RPMI8226 (cell line): ENCODE data around the gene RAPGEF1.
A peak's percentile ranks its signal among the peaks of the same experiment; 100 is the strongest.

Experiments used
- DNase-seq: peaks from one replicate; pipeline ENCODE4 v3.0.0-alpha.2; 2015

Gene RAPGEF1

DNA sequence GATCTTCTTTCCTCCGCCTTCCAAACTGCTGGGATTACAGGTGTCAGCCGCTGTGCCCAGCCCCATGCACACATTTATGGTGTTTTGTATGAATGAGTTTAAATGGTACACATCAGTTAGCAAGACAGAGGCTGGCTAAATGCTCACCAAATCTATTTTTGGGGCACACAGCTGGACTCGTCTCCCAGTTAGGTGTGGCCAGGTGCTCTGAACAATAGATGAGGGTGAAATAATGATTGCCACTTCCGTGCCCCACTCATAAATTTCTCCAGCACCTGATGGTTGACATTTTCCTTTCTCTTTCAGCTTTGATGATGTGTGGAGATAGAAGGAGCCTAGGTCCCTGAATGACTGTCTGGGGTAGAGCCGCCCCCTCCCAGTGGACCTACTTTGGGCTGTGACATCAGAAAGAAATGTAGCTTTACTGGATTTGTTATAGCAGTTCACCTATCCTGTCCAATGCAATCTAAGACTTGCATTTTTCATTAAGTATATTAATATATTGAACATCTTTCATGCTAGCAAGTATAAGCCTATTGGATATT is 8.6 kb upstream of the RAPGEF1 start:
- peak; percentile 74 for DNase-seq

DNA sequence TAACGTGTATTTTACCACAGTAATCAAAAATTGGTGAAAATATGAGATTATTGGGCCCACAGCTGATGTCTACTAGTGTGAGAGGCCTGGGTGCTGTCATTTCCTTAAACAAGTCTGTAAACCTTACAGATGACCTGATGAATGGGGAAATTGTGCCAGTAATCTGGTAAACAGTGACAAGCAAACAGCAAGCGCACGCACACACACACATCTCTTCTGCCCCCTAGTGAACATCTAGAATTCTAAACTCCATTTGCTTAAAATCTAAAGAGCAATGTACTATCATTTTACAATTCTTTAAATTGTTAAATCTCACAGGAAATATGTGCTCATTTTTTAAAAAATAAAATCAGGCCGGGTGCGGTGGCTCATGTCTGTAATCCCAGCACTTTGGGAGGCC is 7.5 kb upstream of the RAPGEF1 start:
- peak; percentile 62 for DNase-seq

DNA sequence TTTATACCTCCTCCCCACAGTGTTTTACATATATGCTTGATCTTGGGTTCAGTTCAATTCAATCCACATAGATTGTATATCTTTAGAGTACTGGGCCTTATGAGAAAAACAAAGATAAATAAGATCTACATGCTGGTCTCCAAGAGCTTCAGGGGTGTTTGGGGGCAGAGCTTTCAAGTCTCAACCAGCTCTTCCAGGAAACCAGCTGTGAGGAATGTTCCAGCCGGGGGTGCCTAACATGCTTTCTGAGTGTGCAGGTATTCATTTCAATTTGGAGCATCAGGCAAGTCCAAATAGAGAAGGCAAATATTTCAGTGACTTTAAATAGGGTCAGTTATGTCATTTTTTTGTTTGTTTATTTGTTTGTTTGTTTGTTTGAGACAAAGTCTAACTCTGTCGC is 5.7 kb upstream of the RAPGEF1 start:
- DNase-seq: no peak

DNA sequence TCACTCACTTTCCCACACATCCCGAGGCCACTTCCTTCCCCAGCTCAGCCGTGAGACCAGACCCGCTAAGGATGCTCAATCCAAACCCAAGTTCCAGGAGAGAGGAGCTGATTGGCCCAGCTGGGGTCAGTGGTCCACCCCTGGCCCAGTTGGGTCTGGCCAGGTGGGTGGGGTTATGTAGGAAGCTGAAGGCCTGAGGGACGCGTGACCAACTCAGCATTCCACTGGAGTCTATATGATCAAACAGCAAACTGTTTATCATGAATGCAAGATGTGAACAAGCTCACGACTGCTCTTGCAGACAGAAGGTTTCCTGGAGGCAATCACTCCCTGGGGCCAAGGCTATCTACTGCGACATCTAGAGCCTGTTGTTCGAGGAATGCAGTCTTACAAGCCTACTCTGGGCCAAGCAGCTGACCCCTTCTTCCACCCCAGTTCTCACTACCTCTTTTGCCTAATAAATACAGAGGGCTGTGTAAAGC is 4.9 kb upstream of the RAPGEF1 start:
- no peak for DNase-seq

DNA sequence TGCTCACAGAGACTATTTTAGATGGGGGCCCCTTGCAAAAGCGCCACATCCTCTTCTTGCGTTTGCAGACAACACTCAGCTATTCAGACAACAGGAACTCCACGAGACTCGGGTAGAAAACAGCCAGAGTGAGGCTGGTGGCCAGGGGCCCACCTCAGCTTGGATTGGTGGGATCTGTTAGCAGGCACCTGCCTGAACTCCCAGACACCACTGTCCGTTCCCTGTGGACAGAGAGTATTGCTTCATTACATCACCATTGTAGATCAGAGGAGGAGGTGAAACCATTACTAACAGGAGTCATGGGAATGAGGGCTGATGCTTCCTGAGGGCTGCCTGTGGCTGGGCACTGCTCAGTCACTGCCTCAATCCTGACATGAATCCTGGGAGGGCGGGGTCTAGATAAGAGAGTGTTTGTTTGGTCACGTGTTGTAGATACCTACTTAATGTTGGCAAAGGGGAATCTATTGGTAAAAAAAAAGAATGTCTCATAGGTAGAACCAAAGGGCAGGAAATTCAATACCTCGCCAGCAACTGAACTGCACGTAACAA is 4.4 kb upstream of the RAPGEF1 start:
- no peak for DNase-seq

DNA sequence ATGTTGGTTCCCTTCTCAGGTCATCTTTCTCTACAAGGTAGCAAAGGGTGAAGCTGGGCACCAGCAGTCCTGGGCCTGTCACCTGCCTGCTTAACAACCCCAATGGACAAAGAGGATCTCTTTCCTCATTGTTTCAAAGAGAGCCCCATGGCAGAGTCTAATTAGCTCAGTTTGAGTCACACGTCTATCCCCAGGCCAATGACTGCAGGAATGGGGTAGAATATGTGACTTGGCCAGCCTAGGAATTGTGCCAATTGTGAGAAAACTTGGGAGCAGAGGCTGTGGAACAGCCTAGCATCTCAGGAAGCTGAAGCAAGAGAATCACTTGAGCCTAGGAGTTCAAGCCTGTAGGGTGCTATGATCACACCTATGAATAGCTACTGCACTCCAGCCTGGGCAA is 3.6 kb upstream of the RAPGEF1 start:
- no peak for DNase-seq

DNA sequence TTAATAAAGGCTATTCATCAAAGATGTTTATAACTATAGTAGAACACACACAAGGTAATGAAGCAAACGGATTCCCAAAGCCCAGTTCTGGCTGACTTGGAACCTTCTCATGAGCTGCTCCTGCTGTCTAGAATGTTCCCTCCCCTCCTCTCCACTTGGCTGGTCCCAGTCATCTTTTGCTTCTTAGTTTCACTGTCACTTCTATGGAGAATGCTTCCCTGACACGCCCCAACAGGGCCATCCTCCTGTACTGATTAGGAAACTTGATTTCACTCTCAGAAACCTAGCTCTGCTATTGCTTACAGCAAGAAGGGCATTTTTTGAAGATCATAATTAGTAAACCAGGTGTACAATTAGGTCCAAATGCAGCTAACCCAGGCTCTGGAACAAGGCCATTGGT is 3.2 kb upstream of the RAPGEF1 start:
- no peak for DNase-seq

DNA sequence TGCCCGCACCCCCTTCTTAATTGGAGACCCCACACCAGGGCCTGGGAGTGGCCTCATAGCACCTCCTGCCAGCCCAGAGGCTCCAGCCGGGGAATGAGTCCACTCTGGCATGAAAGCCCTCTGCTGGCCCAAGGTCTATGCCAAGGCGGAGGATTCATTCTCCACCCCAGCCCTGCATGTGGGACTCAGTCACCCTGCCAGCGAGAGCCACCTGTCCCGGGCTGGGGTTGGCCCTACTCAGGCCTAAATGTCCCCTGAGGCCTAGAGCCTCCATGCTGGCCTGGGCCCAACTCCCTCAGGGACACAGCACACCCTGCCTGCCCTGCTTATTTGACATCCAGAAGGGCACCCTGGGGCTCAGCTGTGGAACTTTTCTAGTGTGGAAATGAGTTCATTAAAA is 1.0 kb upstream of the RAPGEF1 start:
- no peak for DNase-seq

DNA sequence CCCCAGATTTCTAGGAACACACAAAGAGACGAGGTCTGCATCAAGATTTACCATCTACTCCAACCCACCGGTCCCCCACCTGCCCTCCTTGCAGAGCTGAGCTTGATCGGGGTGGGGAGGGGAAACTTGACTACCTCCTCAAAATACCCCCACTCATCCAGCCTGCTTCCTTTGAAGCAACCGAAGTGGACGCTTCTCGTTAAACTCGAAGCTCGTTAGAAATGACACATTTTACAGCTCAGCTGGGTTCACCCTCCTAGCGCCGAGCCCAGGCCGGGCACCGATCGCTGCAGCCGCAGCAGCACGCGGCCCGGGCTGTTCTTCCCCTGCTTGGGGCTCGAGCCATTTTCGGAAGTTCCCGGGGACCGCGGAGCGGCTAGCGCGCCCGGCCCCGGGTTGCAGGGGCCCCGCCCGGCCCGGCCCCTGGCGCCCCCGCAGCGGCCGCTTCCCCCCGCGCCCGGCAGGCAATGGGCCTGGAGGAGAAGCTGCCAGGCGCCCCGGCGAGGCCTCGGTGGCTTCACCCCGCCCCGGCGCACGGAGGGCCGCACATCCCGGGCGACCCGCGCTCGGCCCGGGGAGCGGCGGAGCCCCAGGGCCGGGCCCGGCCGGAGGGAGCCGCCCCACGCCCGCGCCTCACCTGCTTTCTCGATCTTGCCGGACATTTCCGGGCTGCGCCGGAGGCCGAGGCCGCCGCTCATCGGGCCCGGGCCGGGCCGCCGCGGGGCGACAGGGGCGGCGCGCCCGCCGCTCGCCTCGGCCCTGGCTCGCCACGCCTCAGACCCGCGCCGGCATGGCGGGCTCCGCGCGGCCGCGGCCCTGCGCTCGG is 530 bp downstream of the RAPGEF1 start:
- DNase-seq: peak; percentile 68

DNA sequence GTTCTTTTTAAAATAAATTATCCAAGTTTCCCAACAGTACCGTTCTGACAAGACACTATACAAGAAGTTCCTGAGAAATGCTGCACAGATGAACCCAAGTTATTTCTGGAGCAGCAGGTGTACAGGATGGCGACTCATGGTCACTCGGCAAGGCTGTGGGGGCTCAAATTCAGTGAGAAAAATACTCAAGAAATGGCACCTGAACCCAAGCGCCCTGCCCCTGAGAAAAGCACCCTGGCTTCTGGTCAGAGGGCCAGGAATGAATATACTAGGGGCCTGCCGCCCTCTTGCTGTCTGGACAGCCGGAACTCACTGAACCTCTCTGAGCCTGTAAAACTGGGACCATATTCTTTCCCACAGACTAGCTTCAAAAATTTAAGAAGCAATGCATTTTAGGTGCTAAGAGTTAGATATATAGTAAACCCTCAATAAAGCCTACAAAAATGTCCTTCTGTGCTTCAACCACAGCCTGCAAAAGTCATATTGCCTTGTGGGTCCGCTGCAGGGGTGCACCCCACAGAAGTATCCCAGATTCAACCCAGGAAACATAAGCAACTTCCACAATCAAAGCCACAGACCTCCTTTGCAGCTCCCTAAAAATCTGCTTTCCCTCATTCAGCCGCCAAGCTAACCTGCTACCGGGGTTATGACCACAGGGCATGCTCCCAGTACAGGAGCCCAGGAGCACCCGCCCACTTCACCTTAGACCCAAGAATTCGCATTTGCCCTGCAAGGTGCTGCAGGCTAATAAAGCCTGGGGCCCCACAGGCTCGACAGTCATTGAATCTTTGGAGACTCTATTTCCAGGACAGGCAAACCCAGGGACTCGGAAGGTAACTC is 1.4 kb downstream of the RAPGEF1 start:
- DNase-seq: peak; percentile 86

DNA sequence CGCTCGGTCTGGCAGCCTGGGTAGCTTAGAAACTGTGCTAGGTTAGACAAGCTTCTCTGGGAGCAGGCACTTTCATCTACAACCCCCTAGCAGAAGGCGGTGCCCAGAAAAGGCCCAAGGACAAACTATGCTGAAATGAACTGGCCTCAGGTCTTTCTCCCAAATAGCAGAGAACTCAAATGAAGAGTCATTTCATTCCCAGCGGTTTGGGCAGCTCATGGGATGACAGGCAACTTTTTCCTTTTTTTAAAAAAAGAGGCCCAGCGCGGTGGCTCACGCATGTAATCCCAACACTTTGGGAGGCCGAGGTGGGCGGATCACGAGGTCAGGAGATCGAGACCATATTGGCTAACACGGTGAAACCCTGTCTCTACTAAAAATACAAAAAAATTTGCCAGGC is 2.5 kb downstream of the RAPGEF1 start:
- no peak for DNase-seq

DNA sequence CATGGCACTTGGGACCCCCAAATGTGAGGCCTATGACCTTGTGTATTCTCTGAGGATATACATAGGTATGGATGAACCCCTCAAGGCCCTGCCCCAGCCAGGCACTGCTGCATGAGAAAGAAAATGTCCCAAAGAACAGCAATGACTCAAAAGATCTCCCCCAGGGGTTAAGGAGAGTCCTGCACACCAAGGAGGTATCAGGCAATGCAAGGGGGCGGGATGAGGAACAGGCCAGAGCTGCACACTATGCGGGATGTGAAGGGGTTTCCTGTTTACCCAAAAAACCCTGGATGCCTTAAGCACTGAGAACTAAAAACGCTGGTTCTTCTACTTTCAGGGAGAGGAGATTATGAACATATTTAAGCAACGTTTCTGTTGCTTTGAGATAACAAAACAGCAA is 3.4 kb downstream of the RAPGEF1 start:
- DNase-seq: no peak

DNA sequence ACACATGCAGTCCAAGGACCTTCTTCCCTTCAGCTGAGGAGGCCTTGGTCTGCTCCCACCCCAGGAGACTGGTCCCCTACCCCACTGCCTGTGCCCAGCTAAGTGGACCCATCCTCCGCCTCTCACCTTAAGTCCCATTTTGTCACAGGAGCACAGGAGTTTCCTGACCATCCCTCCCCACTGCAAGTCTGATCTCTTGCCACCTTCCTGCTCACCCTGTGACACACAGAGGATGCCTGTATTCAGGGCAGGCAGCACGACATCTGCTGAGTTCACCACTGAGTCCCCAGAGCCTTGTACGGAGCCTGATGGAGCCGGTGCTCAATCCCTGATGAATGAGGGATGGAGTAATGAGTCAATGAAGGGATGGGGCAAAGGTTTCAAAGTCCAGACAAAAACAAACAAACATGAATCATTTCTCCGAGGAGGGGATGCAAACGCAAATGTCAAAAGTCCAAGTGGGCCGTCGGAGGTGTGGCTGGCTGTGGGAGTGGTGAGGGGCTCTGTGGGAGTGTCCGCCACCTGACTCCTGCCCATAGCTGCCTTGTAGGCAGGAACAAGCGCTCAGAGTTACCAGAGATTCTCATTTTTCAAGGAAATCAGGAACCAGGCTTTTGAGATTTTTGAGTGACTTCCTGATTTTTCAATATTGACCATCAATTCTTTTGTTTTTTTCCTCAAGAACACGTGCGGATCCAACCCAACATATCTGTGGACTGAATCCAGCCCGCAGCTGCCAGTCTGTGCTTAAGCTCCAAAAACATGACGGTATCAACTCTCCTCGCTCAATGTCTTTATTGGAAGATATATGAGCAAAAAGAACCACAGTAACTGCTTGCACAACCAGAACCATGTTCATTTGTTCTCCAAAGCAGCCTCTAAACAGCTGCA is 4.4 kb downstream of the RAPGEF1 start:
- no peak for DNase-seq

DNA sequence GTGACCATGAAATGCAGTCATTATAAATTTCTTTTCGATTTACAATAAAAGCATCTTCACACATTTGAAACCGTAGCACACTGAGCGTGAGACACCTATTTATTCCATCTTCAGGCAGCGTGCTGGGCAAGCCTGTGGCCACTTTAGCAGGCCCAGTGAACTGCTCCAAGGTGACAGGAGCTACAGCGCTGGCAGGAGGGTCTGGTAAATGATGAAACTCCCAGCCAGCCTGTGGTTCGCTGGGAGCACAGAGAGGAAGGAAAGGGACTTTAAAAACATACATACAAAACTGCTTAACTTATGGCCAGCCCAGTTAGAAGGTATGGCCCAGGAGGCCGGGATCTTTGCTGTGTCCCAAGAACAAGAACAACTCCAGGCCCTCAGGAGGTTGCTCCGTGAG is 5.1 kb downstream of the RAPGEF1 start:
- DNase-seq: no peak

DNA sequence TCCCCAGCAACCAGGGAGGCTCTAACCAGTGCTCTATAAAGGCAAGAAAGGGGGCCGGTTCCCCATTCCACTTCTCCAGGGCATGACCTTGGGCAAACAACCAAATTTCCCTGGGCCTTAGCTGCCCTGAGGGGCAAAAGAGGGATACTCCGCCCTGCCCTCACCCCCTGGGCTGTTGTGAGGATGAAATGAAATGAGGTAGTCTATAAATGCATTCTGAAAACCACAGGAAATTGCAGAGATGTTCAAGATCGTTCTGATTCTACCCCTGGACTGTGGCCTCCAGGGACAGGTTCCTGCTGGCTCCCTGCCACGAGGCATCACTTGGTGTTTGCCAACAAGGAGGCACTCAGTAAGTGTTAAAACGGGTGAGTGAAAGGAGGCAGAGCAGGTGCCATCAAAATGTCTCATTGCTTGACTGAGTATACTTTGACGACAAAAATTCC is 5.7 kb downstream of the RAPGEF1 start:
- peak; percentile 98 for DNase-seq

DNA sequence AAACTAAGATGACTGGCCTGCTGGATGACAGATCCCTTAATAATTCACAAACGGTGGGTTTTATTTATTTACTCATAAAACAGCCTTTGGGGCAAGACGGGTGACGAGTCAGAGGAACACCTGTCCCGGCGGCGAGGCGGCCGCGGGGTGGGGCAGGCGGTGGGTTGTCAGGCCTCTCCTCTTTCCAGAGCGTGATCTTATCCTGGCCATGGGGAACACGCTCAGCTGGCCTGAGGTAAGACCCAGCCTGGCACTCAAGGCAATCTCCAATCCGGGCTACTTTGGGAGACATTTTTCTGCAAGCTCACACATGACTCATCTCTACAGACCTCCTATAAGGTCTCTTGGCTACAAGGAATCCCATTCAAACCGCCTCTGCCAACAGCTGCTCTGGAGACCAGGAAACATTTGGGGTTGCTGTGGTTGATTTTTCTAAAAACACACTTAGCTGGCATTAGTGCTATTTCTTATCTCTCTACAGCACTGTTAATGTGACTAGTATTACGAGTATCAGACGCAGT is 6.3 kb downstream of the RAPGEF1 start:
- DNase-seq: peak; percentile 81

DNA sequence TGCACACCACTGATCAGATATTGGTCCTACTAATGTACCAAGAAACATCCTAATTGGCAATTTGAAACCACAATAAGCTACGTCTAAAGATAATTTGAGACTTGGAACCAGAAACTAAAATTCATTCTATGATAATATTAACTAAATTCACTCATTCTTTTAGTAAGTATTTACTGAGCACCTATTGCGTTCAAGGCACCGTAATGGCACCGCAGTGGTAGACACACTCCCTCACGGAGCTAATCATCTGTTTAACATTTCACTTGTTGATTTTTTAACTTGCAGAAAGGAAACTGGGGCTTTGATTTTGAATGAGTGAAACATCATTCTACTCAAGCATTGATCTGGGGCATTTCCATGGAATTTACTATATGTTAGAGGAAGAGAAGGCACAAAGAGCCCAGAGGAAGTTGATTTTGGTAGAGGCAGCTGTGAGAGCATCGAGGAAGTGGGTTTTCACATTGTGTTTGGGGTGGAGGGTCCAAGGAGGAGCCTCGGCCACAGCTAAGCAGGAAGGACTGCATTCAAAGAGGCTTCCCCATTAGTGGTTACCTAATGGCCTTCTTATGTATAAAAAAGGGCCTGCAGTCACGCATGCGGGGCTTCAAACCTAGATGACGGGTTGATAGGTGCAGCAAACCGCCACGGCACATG is 7.1 kb downstream of the RAPGEF1 start:
- DNase-seq: no peak

DNA sequence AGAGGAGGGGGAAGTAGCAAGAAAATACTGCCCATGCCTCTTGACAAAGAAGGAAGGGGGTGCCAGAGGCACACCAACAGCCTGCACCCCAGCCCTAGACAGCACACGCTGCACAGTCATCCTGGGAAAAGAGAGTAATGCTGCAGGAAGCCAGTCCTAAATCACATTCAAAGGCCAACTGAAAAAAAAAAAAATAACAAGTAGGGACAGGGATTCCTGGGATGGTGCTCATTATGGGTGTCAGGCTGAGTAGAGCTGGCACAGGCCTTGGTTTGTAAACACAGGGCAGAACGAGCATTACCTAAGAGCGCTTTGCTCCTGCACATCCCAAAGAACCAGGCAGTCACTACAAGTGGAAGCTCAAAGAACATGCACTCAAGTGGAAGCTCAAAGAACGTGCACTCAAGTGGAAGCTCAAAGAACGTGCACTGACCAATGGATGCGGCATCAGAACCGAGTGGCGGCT is 7.8 kb downstream of the RAPGEF1 start:
- DNase-seq: no peak

DNA sequence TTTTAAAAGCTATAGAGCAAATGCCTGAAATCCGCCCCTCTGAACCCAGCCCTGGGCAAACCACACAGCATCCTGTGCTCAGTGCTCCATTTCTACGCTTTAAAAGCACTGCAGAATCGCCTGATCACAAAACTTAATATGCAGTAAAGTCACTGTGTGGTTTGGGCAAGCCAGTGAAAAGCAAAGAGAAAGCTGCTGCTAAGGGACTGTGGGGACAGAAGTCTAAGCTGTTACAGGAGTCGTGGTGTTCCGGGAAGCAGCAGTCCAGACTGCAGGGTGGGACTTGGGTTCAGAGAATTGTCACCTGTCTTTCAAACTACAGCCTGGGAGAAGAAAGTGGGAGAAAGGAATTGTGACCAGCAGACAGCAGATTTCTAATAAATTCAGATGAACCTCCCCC is 8.2 kb downstream of the RAPGEF1 start:
- no peak for DNase-seq

DNA sequence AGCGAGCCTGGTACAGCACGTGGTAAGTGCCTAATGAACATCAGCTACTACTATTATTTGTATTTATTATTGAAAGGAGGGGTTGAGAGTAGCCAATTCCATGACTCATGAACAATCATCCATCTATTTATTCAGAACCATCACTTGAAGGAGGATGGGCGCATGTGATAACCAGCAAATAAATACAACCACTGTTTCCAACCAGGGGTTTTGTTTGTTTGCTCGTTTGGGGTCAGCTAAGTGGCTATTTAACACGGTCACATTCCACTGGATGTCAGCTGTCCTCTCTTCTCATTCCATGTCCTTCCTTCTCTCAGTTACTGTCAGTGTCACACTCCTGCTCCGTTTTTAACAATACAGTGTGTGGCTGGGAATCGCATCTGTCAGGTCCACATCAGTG is 8.6 kb downstream of the RAPGEF1 start:
- no peak for DNase-seq

DNA sequence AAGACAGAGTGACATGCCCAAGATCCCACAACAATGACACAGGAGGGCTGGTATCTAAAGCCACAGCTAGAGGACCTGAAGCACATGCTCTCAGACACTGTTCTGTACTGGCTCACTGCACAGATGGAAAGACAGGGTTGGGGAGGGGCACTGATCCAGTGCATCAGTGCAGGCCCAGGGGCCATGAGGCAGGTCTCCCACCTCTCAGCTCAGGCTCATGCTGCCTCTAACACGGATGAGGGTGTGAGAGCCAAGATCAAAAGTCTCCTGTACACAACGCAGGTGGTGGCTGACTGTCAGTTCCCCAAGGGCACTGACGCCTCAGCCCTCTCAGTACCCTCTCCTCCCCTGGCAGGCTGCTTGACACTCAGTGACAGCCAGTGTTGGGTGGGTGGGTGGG is 10.9 kb downstream of the RAPGEF1 start:
- DNase-seq: peak; percentile 83

DNA sequence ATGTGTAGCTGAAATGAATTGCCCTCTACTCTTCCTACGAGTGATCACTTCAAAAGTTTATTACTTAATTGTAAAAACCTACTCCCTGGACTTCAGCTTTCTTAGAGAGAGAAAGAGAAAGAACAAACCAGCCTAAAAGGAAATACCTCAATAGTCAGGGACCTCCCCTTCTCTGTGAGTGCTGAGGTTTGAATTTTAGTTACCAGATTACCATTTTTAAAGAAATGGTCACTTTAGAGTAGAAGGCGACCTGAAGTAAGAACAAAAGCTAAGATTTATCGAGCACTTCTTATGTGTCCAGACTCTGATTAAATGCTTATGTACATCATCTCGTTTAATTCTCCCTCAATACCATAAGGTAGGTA is 11.3 kb downstream of the RAPGEF1 start:
- DNase-seq: no peak
